ENCODE data around the gene CCDC160.

DNA sequence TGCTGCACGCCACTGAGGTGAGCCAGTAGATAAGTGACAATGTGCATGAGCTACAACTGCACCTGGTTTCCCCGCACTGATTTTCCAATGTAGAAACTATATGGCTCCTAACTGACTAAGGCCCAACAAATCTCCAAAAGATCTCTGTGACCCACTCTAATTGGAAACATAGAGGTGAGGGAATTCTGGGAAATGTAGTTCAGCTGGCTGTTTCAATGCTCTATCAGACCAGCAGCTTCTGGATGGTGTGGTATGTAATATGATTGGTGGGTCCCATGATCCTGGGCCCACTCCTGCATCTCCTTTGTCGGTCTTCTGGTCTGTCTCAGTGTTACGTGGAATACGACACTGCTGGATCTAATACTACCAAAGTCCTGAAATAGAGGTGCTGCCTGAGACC lies 18.6 kb downstream of the CCDC160 start:
- TF ChIP-seq YY1 (IDR thresholded peaks at IDR 0.05; ENCODE audit: low read depth), result no peak
- TF ChIP-seq EP300 (IDR thresholded peaks at IDR 0.05; ENCODE audit: borderline replicate concordance), result no peak
- TF ChIP-seq ZBTB7A (IDR thresholded peaks at IDR 0.05; ENCODE audit: low read depth), result no peak
- TF ChIP-seq CEBPB (IDR thresholded peaks at IDR 0.05), result no peak
- TF ChIP-seq EGR1 (IDR thresholded peaks at IDR 0.05), result no peak
- no peak for TF ChIP-seq TAF1 (IDR thresholded peaks at IDR 0.05; ENCODE audit: low read depth)
- no peak for TF ChIP-seq REST (IDR thresholded peaks at IDR 0.05; ENCODE audit: low read depth)
- TF ChIP-seq TEAD4 (IDR thresholded peaks at IDR 0.05), result no peak
- no peak for TF ChIP-seq CREB1 (IDR thresholded peaks at IDR 0.05; ENCODE audit: low read depth)
